ENCODE measurements around the gene MAS1L.

Gene MAS1L

DNA sequence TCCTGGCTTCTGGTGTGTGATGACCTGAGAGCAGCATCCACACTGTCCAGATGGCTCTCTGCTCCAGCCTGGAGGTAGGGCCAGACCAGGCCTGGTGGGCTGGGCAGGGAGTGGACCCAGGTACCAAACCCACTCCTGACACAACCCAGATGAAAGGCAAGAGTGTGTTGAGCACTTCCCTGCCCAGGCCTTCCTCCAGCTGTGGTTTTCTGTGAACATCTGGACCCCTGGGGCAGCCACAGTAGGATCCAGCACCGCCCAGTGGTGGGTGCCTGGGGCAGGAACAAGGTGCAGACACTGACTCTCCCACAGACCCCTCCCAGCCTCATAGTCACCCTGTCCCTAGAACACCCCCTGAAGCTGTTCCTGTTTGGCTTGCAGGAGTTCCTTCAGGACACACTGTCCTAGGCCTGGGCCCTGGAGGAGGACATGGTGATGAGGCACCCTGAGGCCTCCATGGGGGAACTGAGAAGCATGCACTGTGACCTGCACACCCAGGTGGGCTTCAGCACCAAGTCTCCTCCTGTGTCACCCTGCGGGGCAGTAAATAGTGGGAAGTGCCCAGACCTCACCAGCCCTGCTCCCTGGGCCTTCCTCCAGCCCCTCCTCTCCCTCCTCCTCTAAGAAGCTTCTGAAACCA lies 43.0 kb upstream of the MAS1L start:
- no peak for TF ChIP-seq ZNF70 (CRISPR knock-in tag; IDR thresholded peaks at IDR 0.05)
- TF ChIP-seq PPARA (CRISPR knock-in tag; IDR thresholded peaks at IDR 0.05; ENCODE audit: borderline replicate concordance): no peak
- TF ChIP-seq TCF4 (CRISPR knock-in tag; IDR thresholded peaks at IDR 0.05; ENCODE audit: borderline replicate concordance): no peak
- no peak for TF ChIP-seq CSDC2 (CRISPR knock-in tag; IDR thresholded peaks at IDR 0.05)
- no peak for TF ChIP-seq ZNF565 (CRISPR knock-in tag; conservative IDR thresholded peaks at IDR 0.05; ENCODE audit: low read depth)
- TF ChIP-seq, protein P1, sequence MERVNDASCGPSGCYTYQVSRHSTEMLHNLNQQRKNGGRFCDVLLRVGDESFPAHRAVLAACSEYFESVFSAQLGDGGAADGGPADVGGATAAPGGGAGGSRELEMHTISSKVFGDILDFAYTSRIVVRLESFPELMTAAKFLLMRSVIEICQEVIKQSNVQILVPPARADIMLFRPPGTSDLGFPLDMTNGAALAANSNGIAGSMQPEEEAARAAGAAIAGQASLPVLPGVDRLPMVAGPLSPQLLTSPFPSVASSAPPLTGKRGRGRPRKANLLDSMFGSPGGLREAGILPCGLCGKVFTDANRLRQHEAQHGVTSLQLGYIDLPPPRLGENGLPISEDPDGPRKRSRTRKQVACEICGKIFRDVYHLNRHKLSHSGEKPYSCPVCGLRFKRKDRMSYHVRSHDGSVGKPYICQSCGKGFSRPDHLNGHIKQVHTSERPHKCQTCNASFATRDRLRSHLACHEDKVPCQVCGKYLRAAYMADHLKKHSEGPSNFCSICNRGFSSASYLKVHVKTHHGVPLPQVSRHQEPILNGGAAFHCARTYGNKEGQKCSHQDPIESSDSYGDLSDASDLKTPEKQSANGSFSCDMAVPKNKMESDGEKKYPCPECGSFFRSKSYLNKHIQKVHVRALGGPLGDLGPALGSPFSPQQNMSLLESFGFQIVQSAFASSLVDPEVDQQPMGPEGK (CRISPR knock-in tag; IDR thresholded peaks at IDR 0.05; ENCODE audit: borderline replicate concordance): no peak
- TF ChIP-seq ZC3H10 (CRISPR knock-in tag; IDR thresholded peaks at IDR 0.05): no peak
- TF ChIP-seq ESRRG (CRISPR knock-in tag; IDR thresholded peaks at IDR 0.05): no peak
- no peak for TF ChIP-seq ZNF8 (CRISPR knock-in tag; IDR thresholded peaks at IDR 0.05)
- no peak for TF ChIP-seq ZFP3 (CRISPR knock-in tag; IDR thresholded peaks at IDR 0.05)
- TF ChIP-seq BACH2 (CRISPR knock-in tag; IDR thresholded peaks at IDR 0.05; ENCODE audit: borderline replicate concordance): no peak
- no peak for ATAC-seq

DNA sequence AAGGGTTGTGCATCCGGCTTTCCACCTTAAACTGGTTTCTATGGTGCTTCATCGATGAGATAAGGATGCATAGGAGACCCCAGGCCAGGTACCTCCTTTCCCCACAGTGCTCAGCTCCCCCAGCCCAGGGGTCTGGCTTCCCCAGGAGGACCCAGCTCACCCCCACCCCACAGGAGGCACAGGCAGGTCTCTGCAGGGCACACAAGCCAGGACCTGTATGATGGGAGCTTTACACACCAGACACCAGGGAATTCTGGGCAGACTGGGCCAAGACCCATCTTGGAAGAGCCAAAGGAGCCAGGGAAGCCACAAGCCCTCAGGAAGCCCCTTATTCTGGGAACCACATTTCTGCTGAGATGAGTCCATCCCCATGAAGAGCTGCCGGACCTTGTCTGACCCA lies 42.2 kb upstream of the MAS1L start:
- TF ChIP-seq OSR1 (CRISPR knock-in tag; IDR thresholded peaks at IDR 0.05) (no peak), ZFP3 (CRISPR knock-in tag; IDR thresholded peaks at IDR 0.05) (no peak), SNAI2 (CRISPR knock-in tag; IDR thresholded peaks at IDR 0.05) (no peak), TOX (CRISPR knock-in tag; IDR thresholded peaks at IDR 0.05; ENCODE audit: borderline replicate concordance) (no peak), ISL1 (CRISPR knock-in tag; IDR thresholded peaks at IDR 0.05) (no peak), ZNF565 (CRISPR knock-in tag; conservative IDR thresholded peaks at IDR 0.05; ENCODE audit: low read depth) (no peak), ZFP30 (CRISPR knock-in tag; IDR thresholded peaks at IDR 0.05) (no peak), PPARA (CRISPR knock-in tag; IDR thresholded peaks at IDR 0.05; ENCODE audit: borderline replicate concordance) (no peak), CSDC2 (CRISPR knock-in tag; IDR thresholded peaks at IDR 0.05) (no peak), RARB (CRISPR knock-in tag; IDR thresholded peaks at IDR 0.05) (no peak), ZNF70 (CRISPR knock-in tag; IDR thresholded peaks at IDR 0.05) (no peak), ARNTL (CRISPR knock-in tag; IDR thresholded peaks at IDR 0.05; ENCODE audit: borderline replicate concordance, low read depth) (no peak)
- TF ChIP-seq, protein P2, sequence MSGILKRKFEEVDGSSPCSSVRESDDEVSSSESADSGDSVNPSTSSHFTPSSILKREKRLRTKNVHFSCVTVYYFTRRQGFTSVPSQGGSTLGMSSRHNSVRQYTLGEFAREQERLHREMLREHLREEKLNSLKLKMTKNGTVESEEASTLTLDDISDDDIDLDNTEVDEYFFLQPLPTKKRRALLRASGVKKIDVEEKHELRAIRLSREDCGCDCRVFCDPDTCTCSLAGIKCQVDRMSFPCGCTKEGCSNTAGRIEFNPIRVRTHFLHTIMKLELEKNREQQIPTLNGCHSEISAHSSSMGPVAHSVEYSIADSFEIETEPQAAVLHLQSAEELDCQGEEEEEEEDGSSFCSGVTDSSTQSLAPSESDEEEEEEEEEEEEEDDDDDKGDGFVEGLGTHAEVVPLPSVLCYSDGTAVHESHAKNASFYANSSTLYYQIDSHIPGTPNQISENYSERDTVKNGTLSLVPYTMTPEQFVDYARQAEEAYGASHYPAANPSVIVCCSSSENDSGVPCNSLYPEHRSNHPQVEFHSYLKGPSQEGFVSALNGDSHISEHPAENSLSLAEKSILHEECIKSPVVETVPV (CRISPR knock-in tag; IDR thresholded peaks at IDR 0.05): no peak
- TF ChIP-seq, protein P3, sequence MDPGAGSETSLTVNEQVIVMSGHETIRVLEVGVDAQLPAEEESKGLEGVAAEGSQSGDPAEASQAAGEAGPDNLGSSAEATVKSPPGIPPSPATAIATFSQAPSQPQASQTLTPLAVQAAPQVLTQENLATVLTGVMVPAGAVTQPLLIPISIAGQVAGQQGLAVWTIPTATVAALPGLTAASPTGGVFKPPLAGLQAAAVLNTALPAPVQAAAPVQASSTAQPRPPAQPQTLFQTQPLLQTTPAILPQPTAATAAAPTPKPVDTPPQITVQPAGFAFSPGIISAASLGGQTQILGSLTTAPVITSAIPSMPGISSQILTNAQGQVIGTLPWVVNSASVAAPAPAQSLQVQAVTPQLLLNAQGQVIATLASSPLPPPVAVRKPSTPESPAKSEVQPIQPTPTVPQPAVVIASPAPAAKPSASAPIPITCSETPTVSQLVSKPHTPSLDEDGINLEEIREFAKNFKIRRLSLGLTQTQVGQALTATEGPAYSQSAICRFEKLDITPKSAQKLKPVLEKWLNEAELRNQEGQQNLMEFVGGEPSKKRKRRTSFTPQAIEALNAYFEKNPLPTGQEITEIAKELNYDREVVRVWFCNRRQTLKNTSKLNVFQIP (CRISPR knock-in tag; IDR thresholded peaks at IDR 0.05; ENCODE audit: borderline replicate concordance, low read depth): no peak
- TF ChIP-seq, protein P4, sequence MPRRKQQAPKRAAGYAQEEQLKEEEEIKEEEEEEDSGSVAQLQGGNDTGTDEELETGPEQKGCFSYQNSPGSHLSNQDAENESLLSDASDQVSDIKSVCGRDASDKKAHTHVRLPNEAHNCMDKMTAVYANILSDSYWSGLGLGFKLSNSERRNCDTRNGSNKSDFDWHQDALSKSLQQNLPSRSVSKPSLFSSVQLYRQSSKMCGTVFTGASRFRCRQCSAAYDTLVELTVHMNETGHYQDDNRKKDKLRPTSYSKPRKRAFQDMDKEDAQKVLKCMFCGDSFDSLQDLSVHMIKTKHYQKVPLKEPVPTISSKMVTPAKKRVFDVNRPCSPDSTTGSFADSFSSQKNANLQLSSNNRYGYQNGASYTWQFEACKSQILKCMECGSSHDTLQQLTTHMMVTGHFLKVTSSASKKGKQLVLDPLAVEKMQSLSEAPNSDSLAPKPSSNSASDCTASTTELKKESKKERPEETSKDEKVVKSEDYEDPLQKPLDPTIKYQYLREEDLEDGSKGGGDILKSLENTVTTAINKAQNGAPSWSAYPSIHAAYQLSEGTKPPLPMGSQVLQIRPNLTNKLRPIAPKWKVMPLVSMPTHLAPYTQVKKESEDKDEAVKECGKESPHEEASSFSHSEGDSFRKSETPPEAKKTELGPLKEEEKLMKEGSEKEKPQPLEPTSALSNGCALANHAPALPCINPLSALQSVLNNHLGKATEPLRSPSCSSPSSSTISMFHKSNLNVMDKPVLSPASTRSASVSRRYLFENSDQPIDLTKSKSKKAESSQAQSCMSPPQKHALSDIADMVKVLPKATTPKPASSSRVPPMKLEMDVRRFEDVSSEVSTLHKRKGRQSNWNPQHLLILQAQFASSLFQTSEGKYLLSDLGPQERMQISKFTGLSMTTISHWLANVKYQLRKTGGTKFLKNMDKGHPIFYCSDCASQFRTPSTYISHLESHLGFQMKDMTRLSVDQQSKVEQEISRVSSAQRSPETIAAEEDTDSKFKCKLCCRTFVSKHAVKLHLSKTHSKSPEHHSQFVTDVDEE (CRISPR knock-in tag; IDR thresholded peaks at IDR 0.05): no peak
- ATAC-seq: no peak

DNA sequence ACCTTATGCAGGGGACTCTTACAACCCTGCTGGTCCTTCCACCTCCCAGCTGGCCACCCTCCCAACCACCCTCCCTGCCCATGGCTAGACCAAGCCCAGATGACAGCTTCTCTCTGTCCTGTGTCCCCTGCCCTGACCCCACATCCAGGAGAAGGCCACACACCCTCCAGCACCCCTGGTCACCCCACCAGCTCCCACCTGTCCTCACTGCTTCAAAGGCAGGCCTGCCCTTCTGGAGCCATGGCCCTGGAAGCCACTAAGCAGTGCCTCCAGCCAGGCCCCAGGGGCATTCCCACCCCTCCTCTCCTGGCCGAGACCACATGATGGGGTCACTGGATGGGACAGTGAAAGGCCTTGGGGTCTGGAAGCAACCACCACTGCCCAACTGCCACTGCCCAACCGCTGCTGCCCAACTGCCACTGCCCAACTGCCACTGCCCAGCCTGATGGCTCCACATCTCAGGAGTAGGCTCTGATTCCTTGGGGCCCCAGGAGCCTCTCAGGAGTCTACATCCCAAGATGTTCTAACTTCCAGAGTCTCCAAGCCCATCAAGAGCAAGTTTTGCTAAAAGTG lies 41.3 kb upstream of the MAS1L start:
- no peak for ATAC-seq
- TF ChIP-seq BACH2 (CRISPR knock-in tag; IDR thresholded peaks at IDR 0.05; ENCODE audit: borderline replicate concordance) (no peak), ESRRG (CRISPR knock-in tag; IDR thresholded peaks at IDR 0.05) (no peak), CSDC2 (CRISPR knock-in tag; IDR thresholded peaks at IDR 0.05) (no peak), GLIS3 (CRISPR knock-in tag; IDR thresholded peaks at IDR 0.05) (no peak), ZNF565 (CRISPR knock-in tag; conservative IDR thresholded peaks at IDR 0.05; ENCODE audit: low read depth) (no peak), PPARA (CRISPR knock-in tag; IDR thresholded peaks at IDR 0.05; ENCODE audit: borderline replicate concordance) (no peak), ZFP30 (CRISPR knock-in tag; IDR thresholded peaks at IDR 0.05) (no peak)
- TF ChIP-seq, protein P4 (CRISPR knock-in tag; IDR thresholded peaks at IDR 0.05): no peak
- TF ChIP-seq, protein P1 (CRISPR knock-in tag; IDR thresholded peaks at IDR 0.05; ENCODE audit: borderline replicate concordance): no peak
- TF ChIP-seq, protein P5, sequence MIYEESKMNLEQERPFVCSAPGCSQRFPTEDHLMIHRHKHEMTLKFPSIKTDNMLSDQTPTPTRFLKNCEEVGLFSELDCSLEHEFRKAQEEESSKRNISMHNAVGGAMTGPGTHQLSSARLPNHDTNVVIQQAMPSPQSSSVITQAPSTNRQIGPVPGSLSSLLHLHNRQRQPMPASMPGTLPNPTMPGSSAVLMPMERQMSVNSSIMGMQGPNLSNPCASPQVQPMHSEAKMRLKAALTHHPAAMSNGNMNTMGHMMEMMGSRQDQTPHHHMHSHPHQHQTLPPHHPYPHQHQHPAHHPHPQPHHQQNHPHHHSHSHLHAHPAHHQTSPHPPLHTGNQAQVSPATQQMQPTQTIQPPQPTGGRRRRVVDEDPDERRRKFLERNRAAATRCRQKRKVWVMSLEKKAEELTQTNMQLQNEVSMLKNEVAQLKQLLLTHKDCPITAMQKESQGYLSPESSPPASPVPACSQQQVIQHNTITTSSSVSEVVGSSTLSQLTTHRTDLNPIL (CRISPR knock-in tag; IDR thresholded peaks at IDR 0.05; ENCODE audit: low read depth): no peak

All from SK-N-SH treated with all-trans-retinoic acid at 6 μM for 48 hours (cell line).